K562 (cell line): ENCODE measurements around the gene CERS4.

ENCODE experiments used
- SNIP1 ChIP-seq: fragments of 450-650 bp; IDR thresholded peaks from 2 replicates; pipeline ENCODE4 v1.7.1; 2017; ENCODE audit warnings: low read depth, mild to moderate bottlenecking
- TCF7L2 ChIP-seq: fragments of 150-350 bp; IDR thresholded peaks from 2 replicates; pipeline ENCODE4 v1.6.1; 2016; ENCODE audit warnings: low read depth, mild to moderate bottlenecking, low read length, moderate library complexity

- TF ChIP-seq SNIP1 = no peak
- no peak for TF ChIP-seq TCF7L2
Observed at GRCh38 chr19:8167985-8168384, 41.2 kb upstream of the CERS4 start.
